CD4-positive, alpha-beta T cell (primary cell): ENCODE measurements around the gene MED27. TPM values are rescaled to one million over a fixed set of nuclear protein-coding genes. Genes with fewer than 3 reads are reported as not detected.

ENCODE experiments used
- ATAC-seq: fragments of 200-7000 bp; cut with Tn5 transposase; one replicate; pipeline ENCODE4 v1.10.0; 2022; ENCODE audit warnings: mild to moderate bottlenecking; ENCODE audit not compliant: poor library complexity
- CTCF ChIA-PET: fragments of 350-600 bp; sonication (Branson Sonifier 250); formaldehyde crosslinking; loops from one replicate; lab custom pipeline; 2021; ENCODE audit warnings: antibody characterized with exemption, inconsistent platforms; lab: Charles Lee
- POLR2A ChIA-PET: fragments of 350-600 bp; sonication (Branson Sonifier 250); formaldehyde crosslinking; loops from one replicate; lab custom pipeline; 2021; ENCODE audit warnings: antibody characterized with exemption, inconsistent platforms; lab: Charles Lee
- DNase-seq, 14 experiments: peaks; one replicate each; pipeline ENCODE4 v3.0.0-alpha.2; 2013 to 2020; ENCODE audit warnings: mixed read lengths in 2 of 14
- H3K27ac ChIP-seq, 2 donors: one replicate each; pipeline versions ENCODE4 v1.5.1 to v1.7.0; 2013; ENCODE audit warnings: low read length in 2 of 2, low read depth in 1 of 2, mild to moderate bottlenecking in 1 of 2
- H3K27me3 ChIP-seq, 2 experiments: 1 replicate in 1 of 2; 2 replicates in 1 of 2; pipeline versions ENCODE4 v1.6.1 to v1.7.0; 2013; ENCODE audit warnings: low read length in 2 of 2, control low read depth in 1 of 2, mild to moderate bottlenecking in 1 of 2, moderate library complexity in 1 of 2; ENCODE audit not compliant: insufficient read depth in 2 of 2, control insufficient read depth in 1 of 2
- H3K36me3 ChIP-seq: one replicate; pipeline ENCODE4 v1.6.1; 2013; ENCODE audit warnings: low read length, control low read depth; ENCODE audit not compliant: insufficient read depth
- H3K4me1 ChIP-seq: one replicate; pipeline ENCODE4 v1.6.1; 2013; ENCODE audit warnings: low read length, control low read depth; ENCODE audit not compliant: insufficient read depth
- H3K4me3 ChIP-seq: one replicate; pipeline ENCODE4 v1.5.1; 2013; ENCODE audit warnings: mild to moderate bottlenecking, low read length, moderate library complexity
- H3K9me3 ChIP-seq, 2 experiments: 1 replicate in 1 of 2; 2 replicates in 1 of 2; pipeline versions ENCODE4 v1.6.1 to v1.7.0; 2013; ENCODE audit warnings: low read length in 2 of 2, mild to moderate bottlenecking in 2 of 2, control low read depth in 1 of 2, moderate library complexity in 1 of 2; ENCODE audit not compliant: control insufficient read depth in 1 of 2, insufficient read depth in 1 of 2
- H3K27ac Mint-ChIP-seq: one replicate; pipeline ENCODE4 v1.8.0; 2020; ENCODE audit warnings: mixed read lengths
- H3K27me3 Mint-ChIP-seq: one replicate; pipeline ENCODE4 v1.8.0; 2021; ENCODE audit warnings: mixed read lengths
- H3K36me3 Mint-ChIP-seq: one replicate; pipeline ENCODE4 v1.8.0; 2021; ENCODE audit warnings: low read depth, mixed read lengths
- H3K4me1 Mint-ChIP-seq: one replicate; pipeline ENCODE4 v1.8.0; 2021; ENCODE audit warnings: low read depth, mixed read lengths
- H3K4me3 Mint-ChIP-seq: one replicate; pipeline ENCODE4 v1.8.0; 2020; ENCODE audit warnings: mild to moderate bottlenecking, mixed read lengths
- H3K9me3 Mint-ChIP-seq: one replicate; pipeline ENCODE4 v1.8.0; 2020; ENCODE audit warnings: mixed read lengths
- intact Hi-C, 2 experiments: fragments of 100-400 bp; cut with DNase I in 1 of 2; cut with micrococcal nuclease in 1 of 2; formaldehyde crosslinking; loops; one replicate each; pipeline versions ENCODE4 v1.15.1 to v1.9.0; 2023 to 2025; cut with DNase I, micrococcal nuclease
- total RNA-seq, 174 experiments: library from RNA in 2 of 174; stranded (reverse) in 2 of 174; gene quantifications; one replicate each; pipeline ENCODE4 v1.2.3 and lab custom pipeline; 2021 to 2026
- TF ChIP-seq, protein P1 (sequence below): fragments of 200-600 bp; IDR thresholded peaks from one replicate; pipeline ENCODE4 v1.8.0; 2022; ENCODE audit warnings: antibody characterized with exemption, mild to moderate bottlenecking

Gene MED27
- total RNA-seq, 2 experiments from 2014 or later, result 15.0 to 17.4 TPM

DNA sequence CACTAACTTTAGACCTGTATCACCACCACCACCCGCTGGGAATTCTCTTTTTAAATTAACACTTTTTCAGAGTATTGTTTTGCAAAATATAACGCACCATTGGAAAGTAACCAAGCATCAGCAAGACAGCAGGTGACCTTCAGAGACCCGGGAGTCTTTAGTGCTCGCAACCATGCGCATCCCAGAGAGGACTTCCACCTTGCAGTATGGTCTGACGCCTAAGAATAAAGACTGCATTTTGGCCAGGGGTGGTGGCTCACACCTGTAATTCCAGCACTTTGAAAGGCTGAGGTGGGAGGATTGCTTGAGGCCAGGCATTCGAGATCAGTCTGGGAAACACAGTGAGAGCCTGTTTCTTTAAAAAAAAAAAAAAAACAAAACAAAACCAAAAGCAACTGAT lies 113.8 kb downstream of the MED27 start:
- Mint-ChIP-seq H3K36me3 (peaks cover 34% of the 10 kb centered on the region), H3K4me1 (no peaks in the 10 kb centered on the region), H3K9me3 (no peaks in the 10 kb centered on the region), H3K27me3 (no peaks in the 10 kb centered on the region), H3K4me3 (no peak overlapping the region), H3K27ac (no peak overlapping the region)
- Histone ChIP-seq H3K27me3 (no peaks in the 10 kb centered on the region), H3K27ac (no peak overlapping the region), H3K4me1 (no peaks in the 10 kb centered on the region), H3K4me3 (no peak overlapping the region), H3K36me3 (peaks cover 7% of the 10 kb centered on the region), H3K9me3 (no peaks in the 10 kb centered on the region)
- DNase-seq (no peak), ATAC-seq (no peak)
- intact Hi-C loops, result no loop called here
- ChIA-PET CTCF (no interaction called here), POLR2A (no interaction called here)
- TF ChIP-seq, protein P1, sequence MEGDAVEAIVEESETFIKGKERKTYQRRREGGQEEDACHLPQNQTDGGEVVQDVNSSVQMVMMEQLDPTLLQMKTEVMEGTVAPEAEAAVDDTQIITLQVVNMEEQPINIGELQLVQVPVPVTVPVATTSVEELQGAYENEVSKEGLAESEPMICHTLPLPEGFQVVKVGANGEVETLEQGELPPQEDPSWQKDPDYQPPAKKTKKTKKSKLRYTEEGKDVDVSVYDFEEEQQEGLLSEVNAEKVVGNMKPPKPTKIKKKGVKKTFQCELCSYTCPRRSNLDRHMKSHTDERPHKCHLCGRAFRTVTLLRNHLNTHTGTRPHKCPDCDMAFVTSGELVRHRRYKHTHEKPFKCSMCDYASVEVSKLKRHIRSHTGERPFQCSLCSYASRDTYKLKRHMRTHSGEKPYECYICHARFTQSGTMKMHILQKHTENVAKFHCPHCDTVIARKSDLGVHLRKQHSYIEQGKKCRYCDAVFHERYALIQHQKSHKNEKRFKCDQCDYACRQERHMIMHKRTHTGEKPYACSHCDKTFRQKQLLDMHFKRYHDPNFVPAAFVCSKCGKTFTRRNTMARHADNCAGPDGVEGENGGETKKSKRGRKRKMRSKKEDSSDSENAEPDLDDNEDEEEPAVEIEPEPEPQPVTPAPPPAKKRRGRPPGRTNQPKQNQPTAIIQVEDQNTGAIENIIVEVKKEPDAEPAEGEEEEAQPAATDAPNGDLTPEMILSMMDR, result no peak

DNA sequence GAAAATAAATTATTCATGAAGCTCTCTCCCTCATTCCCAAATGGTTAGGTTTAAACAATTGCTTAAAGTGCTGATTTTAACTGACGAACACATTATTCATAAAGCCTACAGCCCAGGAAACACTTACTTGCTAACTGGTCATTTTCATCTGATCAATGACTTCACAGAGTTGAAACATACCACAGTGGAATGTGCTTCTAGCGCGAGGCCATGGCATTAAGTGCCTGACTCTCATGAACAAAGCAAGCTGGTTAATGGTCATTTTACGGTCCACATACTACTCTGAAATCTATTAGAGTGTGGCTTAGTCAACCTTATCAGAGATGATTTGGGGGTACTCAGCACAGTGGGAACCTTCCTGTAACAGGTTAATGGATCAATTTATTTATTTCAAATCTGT lies 114.6 kb downstream of the MED27 start:
- Mint-ChIP-seq H3K27ac (no peak overlapping the region), H3K27me3 (no peaks in the 10 kb centered on the region), H3K36me3 (peaks cover 32% of the 10 kb centered on the region), H3K4me3 (no peak overlapping the region), H3K9me3 (no peaks in the 10 kb centered on the region), H3K4me1 (no peaks in the 10 kb centered on the region)
- no peak for ATAC-seq
- no peak for DNase-seq
- POLR2A ChIA-PET, result no interaction called here
- Histone ChIP-seq H3K4me3 (no peak overlapping the region), H3K36me3 (peaks cover 7% of the 10 kb centered on the region), H3K9me3 (no peaks in the 10 kb centered on the region), H3K4me1 (no peaks in the 10 kb centered on the region), H3K27me3 (no peaks in the 10 kb centered on the region), H3K27ac (no peak overlapping the region)
- TF ChIP-seq, protein P1, result no peak
- CTCF ChIA-PET, result no interaction called here
- intact Hi-C loops, result no loop called here

- Mint-ChIP-seq H3K27me3 (no peaks in the 10 kb centered on the region), H3K4me3 (no peak overlapping the region), H3K9me3 (no peaks in the 10 kb centered on the region), H3K27ac (no peak overlapping the region), H3K4me1 (no peaks in the 10 kb centered on the region), H3K36me3 (peaks cover 42% of the 10 kb centered on the region)
- no peak for ATAC-seq
- Histone ChIP-seq H3K4me1 (no peaks in the 10 kb centered on the region), H3K27ac (no peak overlapping the region), H3K27me3 (no peaks in the 10 kb centered on the region), H3K4me3 (no peak overlapping the region), H3K36me3 (peaks cover 11% of the 10 kb centered on the region), H3K9me3 (no peaks in the 10 kb centered on the region)
- DNase-seq, result no peak
- TF ChIP-seq, protein P1, result no peak
- CTCF ChIA-PET, result interaction anchor here (0.6 kb wide), 1 partner anchor 409 kb away, joined by 3 read pairs; no protein-coding TSS in a partner anchor
- intact Hi-C loops, result no loop called here
- POLR2A ChIA-PET, result no interaction called here
Observed at GRCh38 chr9:131963072-131964030, 116.3 kb downstream of the MED27 start.
